Stimulated activated CD8-positive, alpha-beta memory T cell treated with anti-CD3 and anti-CD28 coated beads, Interleukin-7, amount 100 ng/mL, for 1 hour (primary cell): ENCODE data around the gene RSF1.

ENCODE experiments used
- DNase-seq, 2 donors: peaks; one replicate each; pipeline ENCODE4 v3.0.0-alpha.2; 2020; ENCODE audit warnings: low read depth in 2 of 2

RSF1 gene

DNA sequence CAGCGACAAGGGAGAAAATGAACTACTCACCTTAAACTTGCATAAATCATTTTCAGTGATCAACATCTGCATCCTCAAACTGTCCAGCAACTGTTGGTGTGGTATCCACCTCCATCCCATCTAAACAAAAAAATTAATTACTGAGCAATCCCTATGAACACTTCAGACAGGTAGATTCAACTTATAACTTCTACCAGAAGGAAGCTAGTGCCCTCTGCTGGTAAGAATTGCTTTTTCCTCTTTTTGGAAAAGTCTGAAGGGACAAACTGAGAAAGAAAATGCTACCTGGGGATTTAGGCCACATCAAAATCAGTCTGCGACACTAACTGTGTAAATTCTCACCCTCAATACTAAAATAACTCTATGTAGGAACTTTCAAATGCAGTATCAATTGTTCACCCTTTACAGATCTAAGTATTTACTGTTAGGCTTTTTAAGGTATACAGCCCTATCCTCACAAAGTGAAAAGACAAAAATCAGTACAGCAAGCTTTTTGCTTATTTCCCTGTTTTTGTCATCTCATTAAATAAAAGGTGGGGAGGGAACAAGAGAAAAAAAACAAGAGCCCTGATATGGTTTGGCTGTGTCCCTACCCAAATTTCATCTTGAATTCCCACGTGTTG is 200.8 kb downstream of the RSF1 start:
- no peak for DNase-seq

DNA sequence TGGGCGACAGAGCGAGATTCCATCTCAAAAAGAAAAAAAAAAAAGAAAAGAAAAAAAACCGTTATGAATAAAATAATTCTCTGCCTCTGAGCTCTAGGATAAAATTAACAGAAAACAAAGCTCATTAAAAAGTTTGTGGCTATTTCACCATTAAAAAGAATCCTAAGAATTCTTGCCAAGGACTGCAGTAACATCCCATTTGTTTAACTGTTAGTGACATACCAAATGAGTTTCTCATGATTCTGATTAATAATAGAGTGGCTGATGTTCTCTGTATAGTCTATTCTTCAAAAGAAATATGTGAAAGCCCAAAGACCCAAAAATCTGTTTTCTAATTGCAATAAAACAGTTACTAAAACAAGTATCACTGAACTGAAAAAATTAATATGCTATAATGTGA is 202.6 kb downstream of the RSF1 start:
- DNase-seq = no peak

DNA sequence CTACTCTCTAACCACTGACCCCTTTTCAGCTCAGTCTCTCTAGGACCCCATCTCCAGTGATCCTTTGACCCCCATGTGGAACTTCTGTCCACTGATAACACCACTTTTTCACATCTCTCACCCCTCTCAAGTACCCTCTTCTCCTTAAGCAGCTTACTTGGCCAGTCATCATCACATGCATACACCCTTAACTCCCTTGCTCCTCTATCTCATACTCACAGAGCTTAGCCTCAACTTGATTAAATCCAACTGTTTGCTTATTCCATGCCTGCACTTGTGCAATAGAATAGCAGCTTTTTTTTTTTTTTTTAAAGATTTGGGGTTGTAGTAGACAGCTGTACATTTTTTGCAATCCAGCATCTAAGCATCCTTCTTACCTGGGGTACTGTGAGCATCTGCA is 208.6 kb downstream of the RSF1 start:
- no peak for DNase-seq
